GM23338 (cell line): Measurements from ENCODE around the gene B3GALT4. TPM values are rescaled to one million over a fixed set of nuclear protein-coding genes. Genes with fewer than 3 reads are reported as not detected.

ENCODE experiments used
- ATAC-seq: fragments of 200-7000 bp; cut with Tn5 transposase; 3 replicates; pipeline ENCODE4 v1.9.1; 2020
- DNase-seq: peaks from one replicate; pipeline ENCODE4 v3.0.0-alpha.2; 2015; ENCODE audit warnings: low spot score
- H2AFZ ChIP-seq: fragments of 200-600 bp; sonication (generic); 2 replicates; pipeline ENCODE4 v1.8.0; 2016; ENCODE audit warnings: antibody characterized with exemption, mild to moderate bottlenecking, moderate library complexity
- H3F3A ChIP-seq: fragments of 200-600 bp; sonication (generic); replicated peaks from 2 replicates; pipeline ENCODE4 v1.8.0; 2017; ENCODE audit warnings: antibody characterized with exemption, mixed run types, low read depth
- H3K27ac ChIP-seq: fragments of 200-600 bp; sonication (generic); 2 replicates; pipeline ENCODE4 v1.6.1; 2016; ENCODE audit warnings: low read depth
- H3K27me3 ChIP-seq: fragments of 200-600 bp; sonication (generic); 2 replicates; pipeline ENCODE4 v1.8.0; 2016; ENCODE audit warnings: mild to moderate bottlenecking, mixed run types, moderate library complexity; ENCODE audit not compliant: insufficient read depth
- H3K36me3 ChIP-seq: fragments of 200-600 bp; sonication (generic); 2 replicates; pipeline ENCODE4 v1.8.0; 2016; ENCODE audit warnings: mild to moderate bottlenecking; ENCODE audit not compliant: insufficient read depth
- H3K4me1 ChIP-seq: fragments of 200-600 bp; sonication (generic); 2 replicates; pipeline ENCODE4 v1.8.0; 2016; ENCODE audit warnings: mild to moderate bottlenecking, moderate library complexity; ENCODE audit not compliant: insufficient read depth
- H3K4me2 ChIP-seq: fragments of 200-600 bp; sonication (generic); 2 replicates; pipeline ENCODE4 v1.7.1; 2017; ENCODE audit warnings: mixed run types
- H3K4me3 ChIP-seq: fragments of 200-600 bp; sonication (generic); 2 replicates; pipeline ENCODE4 v1.6.1; 2016; ENCODE audit warnings: mixed run types
- H3K79me2 ChIP-seq: fragments of 200-600 bp; sonication (generic); replicated peaks from 2 replicates; pipeline ENCODE4 v1.8.0; 2017; ENCODE audit warnings: mild to moderate bottlenecking; ENCODE audit not compliant: insufficient read depth
- H3K9me2 ChIP-seq: fragments of 200-600 bp; sonication (generic); 2 replicates; pipeline ENCODE4 v1.8.0; 2017; ENCODE audit not compliant: insufficient read depth
- H4K20me1 ChIP-seq: fragments of 200-600 bp; sonication (generic); replicated peaks from 2 replicates; pipeline ENCODE4 v1.8.0; 2017; ENCODE audit warnings: mild to moderate bottlenecking; ENCODE audit not compliant: insufficient read depth
- H3K27ac Mint-ChIP-seq: 2 replicates; pipeline ENCODE4 v1.8.0; 2020; ENCODE audit warnings: inconsistent platforms, mild to moderate bottlenecking, moderate library complexity, mixed read lengths
- H3K27me3 Mint-ChIP-seq: 3 replicates; pipeline ENCODE4 v1.8.0; 2022; ENCODE audit warnings: low read depth, mild to moderate bottlenecking, moderate library complexity, mixed read lengths, inconsistent platforms; ENCODE audit not compliant: insufficient read depth, poor library complexity
- H3K36me3 Mint-ChIP-seq: 3 replicates; pipeline ENCODE4 v1.8.0; 2021; ENCODE audit warnings: low read depth, mild to moderate bottlenecking, inconsistent platforms, moderate library complexity, mixed read lengths
- H3K4me1 Mint-ChIP-seq: 3 replicates; pipeline ENCODE4 v1.8.0; 2020; ENCODE audit warnings: mild to moderate bottlenecking, inconsistent platforms, mixed read lengths
- H3K4me3 Mint-ChIP-seq: 3 replicates; pipeline ENCODE4 v1.8.0; 2021; ENCODE audit warnings: moderate library complexity, mild to moderate bottlenecking, inconsistent platforms, mixed read lengths
- H3K9me3 Mint-ChIP-seq: 3 replicates; pipeline ENCODE4 v1.8.0; 2020; ENCODE audit warnings: moderate library complexity, mild to moderate bottlenecking, inconsistent platforms, mixed read lengths
- CREB1 ChIP-seq: fragments of 250-450 bp; sonication (Bioruptor Pico); IDR thresholded peaks from 2 replicates; pipeline ENCODE4 v1.5.0; 2020; ENCODE audit warnings: low read depth, mild to moderate bottlenecking, moderate library complexity
- CTCF ChIP-seq, 2 experiments: fragments of 200-600 bp in 1 of 2; sonication (generic) in 1 of 2; conservative IDR thresholded peaks; 2 replicates each; pipeline versions ENCODE4 v1.5.1 to v1.6.1; 2016 to 2017; ENCODE audit warnings: antibody characterized with exemption in 2 of 2, low read depth in 2 of 2, mild to moderate bottlenecking in 2 of 2, moderate library complexity in 1 of 2
- ETS1 ChIP-seq: IDR thresholded peaks from 2 replicates; pipeline ENCODE4 v1.6.1; 2016; ENCODE audit warnings: antibody characterized with exemption
- EZH2 ChIP-seq: fragments of 200-600 bp; sonication (generic); IDR thresholded peaks from one replicate; pipeline ENCODE4 v1.8.0; 2017; ENCODE audit warnings: antibody characterized with exemption, mild to moderate bottlenecking, low read depth; ENCODE audit not compliant: unreplicated experiment
- EZH2phosphoT487 ChIP-seq: fragments of 200-600 bp; sonication (generic); IDR thresholded peaks from one replicate; pipeline ENCODE4 v1.8.1; 2018; ENCODE audit warnings: antibody characterized with exemption; ENCODE audit not compliant: unreplicated experiment
- JUNB ChIP-seq: IDR thresholded peaks from one replicate; pipeline ENCODE4 v1.6.1; 2016; ENCODE audit warnings: antibody characterized with exemption; ENCODE audit not compliant: unreplicated experiment
- NANOG ChIP-seq: IDR thresholded peaks from 2 replicates; pipeline ENCODE4 v1.6.1; 2016; ENCODE audit warnings: antibody characterized with exemption, borderline replicate concordance
- POLR2AphosphoS5 ChIP-seq: IDR thresholded peaks from 2 replicates; pipeline ENCODE4 v1.6.1; 2016; ENCODE audit warnings: antibody characterized with exemption, low read depth
- REST ChIP-seq: IDR thresholded peaks from one replicate; pipeline ENCODE4 v1.6.1; 2018; ENCODE audit warnings: antibody characterized with exemption; ENCODE audit not compliant: unreplicated experiment
- STAT1 ChIP-seq: IDR thresholded peaks from one replicate; pipeline ENCODE4 v1.6.1; 2016; ENCODE audit warnings: antibody characterized with exemption; ENCODE audit not compliant: unreplicated experiment
- ZNF114 ChIP-seq: fragments of 250-450 bp; sonication (Bioruptor Pico); IDR thresholded peaks from 2 replicates; pipeline ENCODE4 v1.5.0; 2020; ENCODE audit warnings: mild to moderate bottlenecking, moderate library complexity
- ZNF331 ChIP-seq: fragments of 250-450 bp; sonication (Bioruptor Pico); IDR thresholded peaks from 2 replicates; pipeline ENCODE4 v1.5.0; 2020; ENCODE audit warnings: low read depth, mild to moderate bottlenecking, moderate library complexity
- polyA plus RNA-seq: library from polyadenylated mRNA; unstranded; fragments of >200 nt; fragmentation: Nextera tagmentation; extraction: Ambion mirVana; gene quantifications from 2 replicates; pipeline ENCODE4 v1.2.1, GENCODE V29; 2016
- total RNA-seq: library from RNA; depleted of rRNA; stranded (reverse); fragments of >200 nt; shearing (Covaris generic); gene quantifications from 2 replicates; pipeline ENCODE4 v1.2.3, GENCODE V29; 2014
- TF ChIP-seq, protein P1 (sequence below): fragments of 250-450 bp; sonication (Bioruptor Pico); IDR thresholded peaks from 2 replicates; pipeline ENCODE4 v1.5.0; 2020; ENCODE audit warnings: mild to moderate bottlenecking, moderate library complexity

Gene B3GALT4
- total and polyA plus RNA-seq, 2 experiments from 2014 or later = 1.3 to 2.3 TPM

DNA sequence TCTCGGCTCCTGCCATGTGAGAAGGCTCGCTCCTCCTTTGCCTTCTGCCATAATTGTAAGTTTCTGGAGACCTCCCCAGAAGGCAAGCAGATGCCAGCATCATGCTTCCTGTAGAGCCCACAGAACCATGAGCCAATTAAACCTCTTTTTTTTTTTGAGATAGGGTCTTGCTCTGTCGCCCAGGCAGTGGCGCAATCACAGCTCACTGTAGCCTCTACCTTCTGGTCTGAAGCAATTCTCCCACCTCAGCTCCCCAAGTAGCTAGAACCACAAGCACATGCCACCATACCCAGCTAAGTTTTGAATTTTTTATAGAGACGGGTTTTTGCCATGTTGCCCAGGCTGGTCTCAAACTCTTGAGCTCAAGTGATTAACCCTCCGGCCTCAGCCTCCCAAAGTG, 40.1 kb upstream of the B3GALT4 start:
- DNase-seq (no peak), ATAC-seq (no peak)
- H3K9me2 ChIP-seq = peaks cover 5% of the 10 kb centered on the region; the same call in 1 of the 2 replicates
- H3K36me3 ChIP-seq = no peaks in the 10 kb centered on the region
- no peaks in the 10 kb centered on the region for H3K79me2 ChIP-seq
- H3F3A ChIP-seq = no peaks in the 10 kb centered on the region
- Mint-ChIP-seq H3K9me3 (no peaks in the 10 kb centered on the region), H3K27me3 (peaks cover 11% of the 10 kb centered on the region), H3K4me3 (no peak overlapping the region), H3K36me3 (no peaks in the 10 kb centered on the region), H3K27ac (no peak overlapping the region), H3K4me1 (peaks cover 14% of the 10 kb centered on the region)
- H3K4me2 ChIP-seq = no peak overlapping the region
- H2AFZ ChIP-seq = no peak overlapping the region
- no peaks in the 10 kb centered on the region for H4K20me1 ChIP-seq
- H3K27ac ChIP-seq = no peak overlapping the region
- H3K4me1 ChIP-seq = peaks cover 9% of the 10 kb centered on the region
- peaks cover 10% of the 10 kb centered on the region; the same call in 1 of the 2 replicates for H3K27me3 ChIP-seq
- TF ChIP-seq ZNF331 (CRISPR knock-in tag) = no peak
- no peak for TF ChIP-seq EZH2
- no peak for TF ChIP-seq ETS1
- no peak for TF ChIP-seq JUNB
- no peak for TF ChIP-seq ZNF114
- no peak for TF ChIP-seq CREB1 (CRISPR knock-in tag)
- TF ChIP-seq POLR2AphosphoS5 = no peak
- TF ChIP-seq, protein P1, sequence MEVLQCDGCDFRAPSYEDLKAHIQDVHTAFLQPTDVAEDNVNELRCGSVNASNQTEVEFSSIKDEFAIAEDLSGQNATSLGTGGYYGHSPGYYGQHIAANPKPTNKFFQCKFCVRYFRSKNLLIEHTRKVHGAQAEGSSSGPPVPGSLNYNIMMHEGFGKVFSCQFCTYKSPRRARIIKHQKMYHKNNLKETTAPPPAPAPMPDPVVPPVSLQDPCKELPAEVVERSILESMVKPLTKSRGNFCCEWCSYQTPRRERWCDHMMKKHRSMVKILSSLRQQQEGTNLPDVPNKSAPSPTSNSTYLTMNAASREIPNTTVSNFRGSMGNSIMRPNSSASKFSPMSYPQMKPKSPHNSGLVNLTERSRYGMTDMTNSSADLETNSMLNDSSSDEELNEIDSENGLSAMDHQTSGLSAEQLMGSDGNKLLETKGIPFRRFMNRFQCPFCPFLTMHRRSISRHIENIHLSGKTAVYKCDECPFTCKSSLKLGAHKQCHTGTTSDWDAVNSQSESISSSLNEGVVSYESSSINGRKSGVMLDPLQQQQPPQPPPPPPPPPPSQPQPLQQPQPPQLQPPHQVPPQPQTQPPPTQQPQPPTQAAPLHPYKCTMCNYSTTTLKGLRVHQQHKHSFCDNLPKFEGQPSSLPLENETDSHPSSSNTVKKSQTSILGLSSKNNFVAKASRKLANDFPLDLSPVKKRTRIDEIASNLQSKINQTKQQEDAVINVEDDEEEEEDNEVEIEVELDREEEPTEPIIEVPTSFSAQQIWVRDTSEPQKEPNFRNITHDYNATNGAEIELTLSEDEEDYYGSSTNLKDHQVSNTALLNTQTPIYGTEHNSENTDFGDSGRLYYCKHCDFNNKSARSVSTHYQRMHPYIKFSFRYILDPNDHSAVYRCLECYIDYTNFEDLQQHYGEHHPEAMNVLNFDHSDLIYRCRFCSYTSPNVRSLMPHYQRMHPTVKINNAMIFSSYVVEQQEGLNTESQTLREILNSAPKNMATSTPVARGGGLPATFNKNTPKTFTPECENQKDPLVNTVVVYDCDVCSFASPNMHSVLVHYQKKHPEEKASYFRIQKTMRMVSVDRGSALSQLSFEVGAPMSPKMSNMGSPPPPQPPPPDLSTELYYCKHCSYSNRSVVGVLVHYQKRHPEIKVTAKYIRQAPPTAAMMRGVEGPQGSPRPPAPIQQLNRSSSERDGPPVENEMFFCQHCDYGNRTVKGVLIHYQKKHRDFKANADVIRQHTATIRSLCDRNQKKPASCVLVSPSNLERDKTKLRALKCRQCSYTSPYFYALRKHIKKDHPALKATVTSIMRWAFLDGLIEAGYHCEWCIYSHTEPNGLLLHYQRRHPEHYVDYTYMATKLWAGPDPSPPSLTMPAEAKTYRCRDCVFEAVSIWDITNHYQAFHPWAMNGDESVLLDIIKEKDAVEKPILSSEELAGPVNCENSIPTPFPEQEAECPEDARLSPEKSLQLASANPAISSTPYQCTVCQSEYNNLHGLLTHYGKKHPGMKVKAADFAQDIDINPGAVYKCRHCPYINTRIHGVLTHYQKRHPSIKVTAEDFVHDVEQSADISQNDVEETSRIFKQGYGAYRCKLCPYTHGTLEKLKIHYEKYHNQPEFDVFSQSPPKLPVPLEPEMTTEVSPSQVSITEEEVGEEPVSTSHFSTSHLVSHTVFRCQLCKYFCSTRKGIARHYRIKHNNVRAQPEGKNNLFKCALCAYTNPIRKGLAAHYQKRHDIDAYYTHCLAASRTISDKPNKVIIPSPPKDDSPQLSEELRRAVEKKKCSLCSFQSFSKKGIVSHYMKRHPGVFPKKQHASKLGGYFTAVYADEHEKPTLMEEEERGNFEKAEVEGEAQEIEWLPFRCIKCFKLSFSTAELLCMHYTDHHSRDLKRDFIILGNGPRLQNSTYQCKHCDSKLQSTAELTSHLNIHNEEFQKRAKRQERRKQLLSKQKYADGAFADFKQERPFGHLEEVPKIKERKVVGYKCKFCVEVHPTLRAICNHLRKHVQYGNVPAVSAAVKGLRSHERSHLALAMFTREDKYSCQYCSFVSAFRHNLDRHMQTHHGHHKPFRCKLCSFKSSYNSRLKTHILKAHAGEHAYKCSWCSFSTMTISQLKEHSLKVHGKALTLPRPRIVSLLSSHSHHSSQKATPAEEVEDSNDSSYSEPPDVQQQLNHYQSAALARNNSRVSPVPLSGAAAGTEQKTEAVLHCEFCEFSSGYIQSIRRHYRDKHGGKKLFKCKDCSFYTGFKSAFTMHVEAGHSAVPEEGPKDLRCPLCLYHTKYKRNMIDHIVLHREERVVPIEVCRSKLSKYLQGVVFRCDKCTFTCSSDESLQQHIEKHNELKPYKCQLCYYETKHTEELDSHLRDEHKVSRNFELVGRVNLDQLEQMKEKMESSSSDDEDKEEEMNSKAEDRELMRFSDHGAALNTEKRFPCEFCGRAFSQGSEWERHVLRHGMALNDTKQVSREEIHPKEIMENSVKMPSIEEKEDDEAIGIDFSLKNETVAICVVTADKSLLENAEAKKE = no peak
- TF ChIP-seq EZH2phosphoT487 = no peak
- no peak for TF ChIP-seq REST
- TF ChIP-seq NANOG = no peak
- no peak for TF ChIP-seq STAT1
- TF ChIP-seq CTCF (conservative IDR thresholded peaks at IDR 0.05; ENCODE audit: low read depth in 2 of 2) = no peak
- no peak overlapping the region for H3K4me3 ChIP-seq
